Stimulated activated CD8-positive, alpha-beta memory T cell treated with anti-CD3 and anti-CD28 coated beads, Interleukin-12 subunit alpha, Interleukin-12 subunit beta, amount 100 ng/mL, for 4 hours (primary cell): ENCODE data around the gene SCRN3.
"Not testable (repeated sequence)": the region's sequence is repeated elsewhere in the genome, so short reads cannot be mapped to it uniquely, and the experiment has no call there.

Experiments used
- DNase-seq: peaks from one replicate; pipeline ENCODE4 v3.0.0-alpha.2; 2020; ENCODE audit warnings: low read depth

SCRN3 gene, protein sequence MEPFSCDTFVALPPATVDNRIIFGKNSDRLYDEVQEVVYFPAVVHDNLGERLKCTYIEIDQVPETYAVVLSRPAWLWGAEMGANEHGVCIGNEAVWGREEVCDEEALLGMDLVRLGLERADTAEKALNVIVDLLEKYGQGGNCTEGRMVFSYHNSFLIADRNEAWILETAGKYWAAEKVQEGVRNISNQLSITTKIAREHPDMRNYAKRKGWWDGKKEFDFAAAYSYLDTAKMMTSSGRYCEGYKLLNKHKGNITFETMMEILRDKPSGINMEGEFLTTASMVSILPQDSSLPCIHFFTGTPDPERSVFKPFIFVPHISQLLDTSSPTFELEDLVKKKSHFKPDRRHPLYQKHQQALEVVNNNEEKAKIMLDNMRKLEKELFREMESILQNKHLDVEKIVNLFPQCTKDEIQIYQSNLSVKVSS

DNA sequence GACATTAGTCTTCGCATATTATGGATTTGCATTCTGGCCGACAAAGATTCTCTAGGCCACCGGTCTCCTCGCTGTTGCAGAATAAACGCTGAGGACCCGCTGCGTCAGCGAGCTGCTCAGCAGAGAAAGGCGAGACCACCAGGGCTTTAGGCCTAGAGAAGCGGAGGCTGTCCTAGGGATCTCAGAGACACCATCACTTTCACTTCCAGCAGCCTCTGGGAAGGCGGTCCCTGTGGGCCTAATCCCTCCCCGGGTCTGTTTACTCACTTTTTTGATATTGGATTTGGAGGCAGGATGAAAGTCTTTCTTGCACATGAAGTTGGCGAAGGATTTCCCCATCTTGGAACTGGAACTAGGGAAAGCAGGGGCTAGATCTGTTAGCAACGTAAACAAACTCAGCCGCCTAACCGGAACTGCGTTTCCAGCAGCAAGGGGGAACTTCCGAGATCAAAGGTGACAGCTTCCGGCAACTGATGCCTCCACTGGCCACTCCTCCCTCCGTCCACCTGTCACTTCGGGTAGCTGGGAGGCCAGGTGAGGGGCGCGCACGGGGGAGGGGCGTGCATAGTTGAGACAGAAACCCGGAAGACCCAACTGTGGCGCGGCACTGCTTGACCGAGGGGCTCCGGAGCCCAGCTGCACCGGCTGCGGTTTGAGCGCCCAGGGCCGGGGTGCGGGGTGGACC is at the start of gene SCRN3:
SCRN3 (plus strand) TSS at position 447 of the 685 bp plus-strand sequence. CDS start 2,554 bp downstream, outside the sequence.
- peak; percentile 58 for DNase-seq

DNA sequence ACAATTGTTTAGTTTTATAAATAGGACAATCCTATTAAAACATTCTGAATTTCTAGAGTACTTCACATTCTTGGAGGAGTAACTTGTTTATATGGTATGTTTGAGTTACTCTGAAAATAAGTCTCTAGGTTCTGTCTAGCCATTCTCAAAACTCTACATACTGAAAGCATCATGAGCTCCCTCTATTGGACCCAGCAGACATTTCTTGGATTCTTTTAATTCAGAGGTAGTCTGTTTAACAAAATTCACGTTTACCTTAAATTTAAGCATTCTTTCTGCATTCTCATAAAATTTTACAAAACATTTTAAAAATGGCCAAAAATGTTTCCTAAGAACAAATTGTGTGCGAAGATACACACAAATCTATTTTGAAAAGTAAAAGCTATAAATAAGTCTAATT is 45.5 kb upstream of the SCRN3 start:
- DNase-seq = no peak

DNA sequence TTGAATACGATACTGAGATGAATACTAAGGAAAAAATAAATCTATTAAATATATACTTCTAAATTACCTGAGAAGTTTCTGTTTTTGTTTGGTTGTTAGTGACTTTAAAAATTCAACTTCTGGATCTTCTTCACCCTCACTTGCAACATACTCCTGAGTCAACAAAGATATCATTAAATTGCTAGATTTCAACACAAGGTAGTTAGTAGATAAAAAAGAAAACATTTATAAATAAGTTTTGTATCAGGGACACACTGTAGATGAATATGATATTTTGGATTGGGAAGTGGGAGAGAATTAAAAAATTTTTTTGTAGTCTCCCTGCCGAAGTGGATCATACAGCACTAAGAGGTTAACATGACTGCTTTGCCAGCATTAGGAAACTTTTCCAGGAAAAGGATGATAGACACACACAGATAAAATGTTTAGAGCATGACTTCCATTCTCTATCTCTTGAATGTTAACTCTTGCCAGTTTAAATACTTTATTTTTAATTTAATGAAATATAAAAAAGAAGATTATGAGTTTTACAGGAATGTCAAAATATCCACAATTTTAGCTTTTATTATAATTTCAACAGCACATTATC is 44.8 kb upstream of the SCRN3 start:
- no peak for DNase-seq

DNA sequence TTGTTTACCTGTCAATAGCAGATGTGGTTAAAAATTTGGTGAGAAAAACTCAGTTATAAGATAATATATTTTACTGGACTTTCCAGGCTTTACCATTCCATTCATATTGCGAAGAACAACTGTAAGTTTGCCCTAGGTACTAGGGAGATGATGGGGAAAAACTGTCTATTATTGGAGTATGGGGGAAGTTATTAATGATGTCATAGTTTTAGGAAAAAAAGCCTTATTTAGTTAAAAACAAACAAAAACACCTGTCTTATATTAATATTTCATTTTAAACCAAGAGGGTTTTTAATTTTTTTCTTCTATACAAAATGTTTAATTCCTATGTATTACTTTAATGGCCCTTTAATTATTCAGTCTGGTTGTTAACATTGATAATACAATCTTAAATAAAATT is 42.5 kb upstream of the SCRN3 start:
- DNase-seq = no peak

DNA sequence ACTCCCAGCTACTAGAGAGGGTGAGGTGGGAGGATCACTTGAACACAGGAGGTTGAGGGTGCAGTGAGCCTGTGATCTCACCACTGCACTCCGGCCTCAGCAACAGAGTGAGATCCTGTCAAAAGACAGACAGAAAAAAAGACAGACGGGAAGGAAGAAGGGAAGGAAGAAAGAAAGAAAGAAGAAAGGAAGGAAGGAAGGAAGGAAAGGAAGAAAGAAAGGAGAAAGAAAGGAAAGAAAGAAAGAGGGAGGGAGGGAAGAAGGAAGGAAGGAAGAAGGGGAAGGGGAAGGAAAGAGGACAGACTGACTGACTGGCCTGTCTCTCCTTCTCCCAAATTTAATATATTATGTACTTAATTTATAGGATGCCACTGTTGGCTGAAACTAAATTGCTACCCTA is 39.2 kb upstream of the SCRN3 start:
- no peak for DNase-seq

DNA sequence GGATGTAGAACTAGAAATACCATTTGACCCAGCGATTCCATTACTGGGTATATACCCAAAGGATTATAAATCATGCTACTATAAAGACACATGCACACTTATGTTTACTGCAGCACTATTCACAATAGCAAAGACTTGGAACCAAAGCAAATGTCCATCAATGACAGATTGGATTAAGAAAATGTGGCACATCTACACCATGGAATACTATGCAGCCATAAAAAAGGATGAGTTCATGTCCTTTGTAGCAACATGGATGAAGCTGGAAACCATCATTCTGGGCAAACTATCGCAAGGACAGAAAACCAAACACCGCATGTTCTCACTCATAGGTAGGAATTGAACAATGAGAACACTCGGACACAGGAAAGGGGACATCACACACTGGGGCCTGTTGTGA is 35.9 kb upstream of the SCRN3 start:
- DNase-seq = not testable (repeated sequence)

DNA sequence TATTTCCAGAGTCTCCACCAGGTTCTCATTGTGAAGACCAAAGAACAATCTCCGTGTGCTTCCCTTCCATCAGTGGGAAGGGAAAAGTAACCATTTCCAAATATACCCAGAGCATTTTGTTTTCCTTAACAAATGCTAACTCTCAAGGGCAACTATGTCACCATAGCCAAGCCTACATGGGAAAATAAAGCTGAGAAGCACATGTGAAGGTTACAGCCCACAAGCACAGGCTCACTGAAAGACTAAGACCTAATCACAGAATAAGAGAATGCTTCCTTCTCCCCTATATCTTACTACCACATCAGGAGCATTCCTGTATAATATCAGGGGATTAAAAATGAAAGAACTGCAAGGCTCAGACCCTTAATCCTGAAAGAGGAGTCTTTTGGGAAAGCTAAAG is 32.6 kb upstream of the SCRN3 start:
- no peak for DNase-seq

DNA sequence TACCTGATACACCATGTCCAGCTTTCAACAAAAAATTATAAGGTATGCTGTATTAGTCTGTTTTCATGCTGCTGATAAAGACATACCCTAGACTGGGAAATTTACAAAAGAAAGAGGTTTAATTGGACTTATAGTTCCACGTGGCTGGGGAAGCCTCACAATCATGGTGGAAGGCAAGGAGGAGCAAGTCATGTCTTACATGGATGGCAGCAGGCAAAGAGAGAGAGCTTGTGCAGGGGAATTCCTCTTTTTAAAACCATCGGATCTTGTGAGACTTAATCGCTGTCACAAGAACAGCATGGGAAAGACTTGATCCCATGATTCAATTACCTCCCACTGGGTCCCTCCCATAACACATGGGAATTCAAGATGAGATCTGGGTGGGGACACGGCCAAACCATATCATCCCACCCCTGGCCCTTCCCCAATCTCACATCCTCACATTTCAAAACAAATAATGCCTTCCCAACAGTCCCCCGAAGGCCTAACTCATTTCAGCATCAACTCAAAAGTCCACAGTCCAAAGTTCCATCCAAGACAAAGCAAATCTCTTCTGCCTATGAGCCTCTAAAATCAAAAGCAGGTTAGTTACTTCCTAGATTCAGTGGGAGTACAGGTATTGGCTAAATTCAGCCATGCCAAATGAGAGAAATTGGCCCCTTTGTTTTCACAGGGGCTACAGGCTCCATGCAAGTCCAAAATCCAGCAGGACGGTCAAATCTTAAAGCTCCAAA is 31.9 kb upstream of the SCRN3 start:
- not testable (repeated sequence) for DNase-seq

DNA sequence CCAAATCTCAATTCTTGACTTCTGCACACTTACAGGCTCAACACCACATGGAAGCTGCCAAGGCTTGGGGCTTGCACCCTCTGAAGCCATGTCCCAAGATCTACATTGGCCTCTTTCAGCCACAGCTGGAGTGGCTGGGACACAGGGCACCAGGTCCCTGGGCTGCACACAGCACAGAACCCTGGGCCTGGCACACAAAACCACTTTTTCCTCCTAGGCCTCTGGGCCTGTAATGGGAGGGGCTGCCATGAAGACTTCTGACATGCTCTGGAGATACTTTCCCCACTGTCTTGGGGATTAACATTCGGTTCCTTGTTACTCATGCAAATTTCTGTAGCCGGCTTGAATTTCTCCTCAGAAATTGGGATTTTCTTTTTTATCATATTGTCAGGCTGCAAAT is 30.9 kb upstream of the SCRN3 start:
- no peak for DNase-seq

DNA sequence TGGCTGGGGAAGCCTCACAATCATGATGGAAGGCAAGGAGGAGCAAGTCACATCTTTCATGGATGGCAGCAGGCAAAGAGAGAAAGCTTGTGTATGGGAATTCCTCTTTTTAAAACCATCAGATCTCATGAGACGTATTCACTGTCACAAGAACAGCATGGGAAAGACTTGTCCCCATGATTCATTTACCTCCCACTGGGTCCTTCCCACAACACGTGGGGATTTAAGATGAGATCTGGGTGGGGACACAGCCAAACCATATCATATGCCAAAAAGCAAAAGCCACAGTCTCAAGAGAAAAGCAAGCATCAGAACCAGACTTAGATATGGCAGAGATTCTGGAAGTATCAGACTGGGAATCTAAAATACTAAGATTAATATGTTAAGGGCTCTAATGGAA is 30.0 kb upstream of the SCRN3 start:
- DNase-seq = no peak

DNA sequence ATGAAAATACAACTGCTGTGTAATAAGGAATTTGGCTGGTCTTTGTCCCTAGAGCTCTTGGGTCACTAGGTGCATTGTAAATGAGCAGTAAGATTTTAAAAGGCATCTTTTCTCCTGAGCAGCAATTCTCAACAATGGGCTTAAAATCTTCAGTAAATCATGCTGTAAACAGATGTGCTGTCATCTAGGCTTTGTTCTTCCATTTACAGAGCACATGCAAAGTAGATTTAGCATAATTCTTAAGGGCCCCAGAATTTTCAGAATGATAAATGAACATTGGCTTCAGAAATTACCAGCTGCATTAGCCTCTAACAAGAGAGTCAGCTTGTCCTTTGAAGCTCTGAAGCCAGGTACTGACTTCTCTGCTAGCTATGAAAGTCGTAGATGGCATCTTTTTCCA is 26.8 kb upstream of the SCRN3 start:
- DNase-seq = no peak

DNA sequence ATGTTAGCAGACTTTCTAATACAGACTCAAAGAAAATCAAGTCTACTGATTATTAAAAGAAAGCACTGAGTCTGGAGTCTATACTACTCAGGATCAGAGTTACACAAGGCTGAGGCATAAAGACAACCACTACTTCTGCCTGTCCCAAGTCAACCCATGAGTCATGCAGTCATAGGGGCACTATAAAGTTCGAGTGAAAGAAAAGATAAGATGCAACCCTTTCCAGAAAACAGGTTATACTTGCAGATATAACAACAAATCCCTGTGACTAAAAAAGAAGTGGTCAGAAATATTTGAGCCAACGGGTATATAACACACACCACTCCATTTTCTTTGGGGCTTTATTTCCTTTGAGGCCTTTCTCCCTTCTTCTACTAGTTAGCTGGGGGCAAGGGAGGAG is 18.6 kb upstream of the SCRN3 start:
- no peak for DNase-seq

DNA sequence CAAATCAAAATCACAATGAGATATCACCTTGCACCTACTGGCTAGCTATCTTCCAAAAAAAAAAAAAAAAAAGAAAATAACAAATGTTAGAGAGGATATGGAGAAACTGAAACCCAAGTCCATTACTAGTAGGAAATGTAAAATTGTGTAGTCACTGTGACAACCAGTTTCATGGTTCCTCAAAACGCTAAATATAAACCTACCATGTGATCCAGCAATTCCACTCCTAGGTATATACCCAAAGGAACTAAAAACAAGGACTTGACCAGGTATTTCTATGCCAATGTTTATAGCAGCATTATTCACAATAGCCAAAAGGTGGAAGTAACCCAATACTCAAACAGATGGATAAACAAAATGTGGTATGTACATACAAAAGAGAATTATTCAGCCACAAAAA is 11.7 kb upstream of the SCRN3 start:
- DNase-seq = no peak

DNA sequence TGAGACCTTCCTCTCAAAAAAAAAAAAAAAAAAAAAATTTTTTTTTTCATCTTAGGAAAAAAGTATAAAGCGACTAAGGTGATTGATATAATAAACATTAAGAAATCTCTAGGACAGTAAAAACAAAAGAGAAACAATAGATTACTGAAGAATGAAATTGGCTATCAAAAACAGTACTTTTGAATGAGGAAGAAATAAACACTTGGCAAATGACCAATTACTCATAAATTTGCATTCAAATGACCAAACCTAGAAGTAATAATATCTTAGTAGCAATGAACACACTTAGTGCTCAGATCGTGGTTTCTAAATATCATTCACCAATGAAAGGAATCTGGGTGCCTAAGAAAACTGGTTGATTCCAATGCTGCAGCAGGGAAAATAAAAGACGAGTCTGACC is 10.3 kb upstream of the SCRN3 start:
- DNase-seq = no peak

DNA sequence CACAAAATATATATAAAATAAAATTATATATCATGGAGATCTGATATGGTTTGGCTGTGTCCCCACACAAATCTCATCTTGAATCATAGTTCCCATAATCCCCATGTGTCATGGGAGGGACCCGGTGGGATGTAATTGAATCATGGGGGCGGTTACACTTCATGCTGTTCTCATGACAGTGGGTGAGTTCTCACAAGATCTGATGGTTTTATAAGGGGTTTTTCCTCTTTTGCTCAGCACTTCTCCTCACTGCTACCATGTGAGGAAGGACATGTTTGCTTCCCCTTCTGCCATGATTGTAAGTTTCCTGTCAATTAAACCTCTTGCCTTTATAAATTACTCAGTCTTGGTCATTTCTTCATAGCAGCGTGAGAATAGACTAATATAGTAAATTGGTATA is 6.8 kb upstream of the SCRN3 start:
- not testable (repeated sequence) for DNase-seq

DNA sequence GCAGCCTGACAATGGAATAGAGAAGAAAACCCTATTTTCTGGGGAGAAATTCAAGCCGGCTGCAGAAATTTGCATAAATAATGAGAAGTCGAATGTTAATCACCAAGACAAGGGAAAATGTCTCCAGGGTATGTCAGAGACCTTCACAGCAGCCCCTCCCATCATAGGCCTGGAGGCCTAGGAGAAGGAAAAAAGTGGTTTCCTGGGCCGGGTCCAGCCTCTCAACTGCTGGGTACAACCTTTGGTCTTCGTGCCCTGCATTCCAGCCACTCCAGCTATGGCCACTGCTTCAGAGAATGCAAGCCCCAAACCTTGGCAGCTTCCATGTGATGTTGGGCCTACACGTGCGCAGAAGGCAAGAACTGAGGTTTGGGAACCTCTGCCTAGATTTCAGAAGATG is 6.0 kb upstream of the SCRN3 start:
- DNase-seq = no peak

DNA sequence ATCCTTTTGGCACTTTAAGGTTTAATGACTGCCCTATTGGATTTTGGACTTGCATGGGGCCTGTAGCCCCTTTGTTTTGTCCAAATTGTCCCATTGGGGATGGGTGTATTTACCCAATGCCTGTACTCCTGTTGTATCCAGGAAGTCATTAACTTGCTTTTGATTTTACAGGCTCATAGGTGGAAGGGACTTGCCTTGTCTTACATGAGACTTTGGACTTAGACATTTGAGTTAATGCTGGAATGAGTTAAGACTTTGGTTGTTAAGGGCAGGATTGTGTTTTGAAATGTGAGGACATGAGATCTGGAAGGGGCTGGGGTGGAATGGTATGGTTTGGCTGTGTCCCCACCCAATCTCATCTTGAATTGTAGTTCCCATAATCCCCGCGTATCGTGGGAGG is 5.2 kb upstream of the SCRN3 start:
- not testable (repeated sequence) for DNase-seq

DNA sequence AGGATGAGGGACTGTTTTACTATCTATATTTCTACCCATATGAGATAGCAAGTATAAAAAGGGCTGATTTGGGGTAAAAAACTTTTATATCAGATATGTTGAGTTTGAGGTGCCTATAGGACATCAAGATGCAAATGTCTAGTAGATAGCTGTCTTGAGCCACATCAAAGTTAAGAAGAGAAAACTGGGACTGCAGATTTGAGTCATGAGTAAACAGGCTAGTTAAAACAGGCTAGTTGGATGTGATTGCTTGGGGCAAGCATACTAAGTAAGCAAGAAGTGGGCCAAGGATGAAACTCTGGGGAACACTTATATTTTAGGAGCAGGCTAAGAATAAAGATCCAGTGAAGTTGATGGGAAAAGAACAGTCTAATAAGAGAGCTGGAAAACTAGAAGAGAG is 2.8 kb upstream of the SCRN3 start:
- no peak for DNase-seq

DNA sequence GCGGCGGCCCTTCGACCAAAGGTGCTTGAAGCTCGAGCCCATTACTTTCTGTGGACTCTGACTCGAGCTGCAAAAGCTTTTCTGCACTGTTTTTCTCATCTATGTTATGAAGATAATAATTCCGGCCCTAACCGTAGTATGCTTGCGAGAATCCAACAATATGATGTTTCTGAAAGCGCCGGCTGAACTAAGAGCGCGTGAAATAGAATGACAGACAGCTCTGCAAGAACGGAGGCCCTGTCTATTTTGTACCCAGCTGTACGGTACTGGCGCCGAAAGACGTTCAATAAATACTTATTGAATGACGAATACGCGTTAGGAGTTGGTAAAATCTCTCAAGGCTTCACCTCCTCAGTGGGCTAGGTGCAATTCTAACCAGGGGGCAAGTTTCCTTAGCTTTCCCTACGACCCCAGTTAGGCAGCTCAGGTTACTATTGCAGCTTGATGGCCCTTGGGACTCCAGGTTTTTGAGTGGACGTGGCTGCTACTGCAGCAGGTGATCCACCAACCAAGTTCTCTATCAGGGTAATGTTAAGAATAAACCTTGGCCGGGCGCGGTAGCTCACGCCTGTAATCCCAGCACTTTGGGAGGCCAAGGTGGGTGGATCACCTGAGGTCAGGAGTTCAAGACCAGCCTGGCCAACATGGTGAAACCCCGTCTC is 570 bp downstream of the SCRN3 start:
- DNase-seq = no peak

DNA sequence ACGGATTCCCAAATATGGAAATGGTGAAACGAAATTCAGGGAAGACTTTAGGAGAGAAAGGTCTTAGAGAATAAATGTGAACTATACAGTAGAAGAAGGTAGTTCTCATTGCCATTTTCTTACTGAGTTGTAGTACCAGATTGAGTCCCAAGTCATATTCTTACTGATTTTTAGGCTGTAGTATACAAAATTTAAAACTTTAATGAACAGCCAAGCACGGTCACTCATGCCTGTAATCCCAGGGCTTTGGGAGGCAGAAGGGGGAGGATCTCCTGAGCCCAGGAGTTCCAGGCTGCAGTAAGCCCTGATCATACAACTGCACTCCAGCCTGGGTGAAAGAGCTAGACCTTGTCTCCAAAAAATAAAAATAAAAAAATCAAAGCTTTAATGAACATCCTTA is 2.2 kb downstream of the SCRN3 start:
- DNase-seq = no peak

DNA sequence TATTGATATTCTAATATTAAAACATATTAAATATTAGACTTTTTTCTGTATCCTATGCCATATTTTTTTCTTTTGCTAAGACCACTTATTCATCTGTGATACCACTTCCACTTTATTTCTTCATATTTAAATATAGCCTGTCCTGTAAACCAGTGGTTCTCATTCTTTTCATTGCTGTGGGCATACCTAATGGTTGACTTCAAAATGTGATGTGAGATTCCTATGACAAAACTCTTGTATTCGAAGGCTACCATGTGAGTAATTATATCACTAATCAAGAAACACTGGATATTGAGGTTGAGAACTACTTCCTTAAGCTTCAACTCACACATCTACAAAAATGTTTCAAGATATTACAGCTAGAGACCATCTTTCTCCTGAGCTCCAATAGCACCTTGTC is 3.6 kb downstream of the SCRN3 start:
- DNase-seq = no peak

DNA sequence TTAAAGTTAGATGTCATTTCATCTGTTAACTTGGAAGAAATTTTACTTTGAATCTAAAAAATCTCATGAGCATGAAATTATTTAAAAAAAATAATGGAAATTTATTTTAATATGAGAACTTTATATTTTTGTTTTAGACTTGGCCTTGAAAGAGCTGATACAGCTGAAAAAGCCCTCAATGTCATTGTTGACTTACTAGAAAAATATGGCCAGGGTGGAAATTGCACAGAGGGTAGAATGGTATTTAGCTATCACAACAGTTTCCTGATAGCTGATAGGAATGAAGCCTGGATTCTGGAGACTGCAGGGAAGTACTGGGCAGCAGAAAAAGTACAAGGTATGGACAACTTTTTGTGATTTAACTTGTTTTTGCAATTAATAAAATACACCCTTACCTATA is 5.3 kb downstream of the SCRN3 start:
- DNase-seq = no peak
